ENCODE data around the gene MAPK14. TPM values are rescaled to one million over a fixed set of nuclear protein-coding genes. Genes with fewer than 3 reads are reported as not detected.
"Not testable (repeated sequence)": the region's sequence is repeated elsewhere in the genome, so short reads cannot be mapped to it uniquely, and the experiment has no call there.

The MAPK14 gene
- total and polyA plus RNA-seq, 2 donors (not counting 3 experiments of a cell fraction or from before 2014, with no cell fraction given), result 33.3 to 54.1 TPM

GRCh38 chr6:36033144-36033543, 5.5 kb downstream of the MAPK14 start:
- H3K9me3 ChIP-seq (replicated peaks; ENCODE audit: control insufficient read depth, insufficient read depth, low read length), result not testable (repeated sequence)

DNA sequence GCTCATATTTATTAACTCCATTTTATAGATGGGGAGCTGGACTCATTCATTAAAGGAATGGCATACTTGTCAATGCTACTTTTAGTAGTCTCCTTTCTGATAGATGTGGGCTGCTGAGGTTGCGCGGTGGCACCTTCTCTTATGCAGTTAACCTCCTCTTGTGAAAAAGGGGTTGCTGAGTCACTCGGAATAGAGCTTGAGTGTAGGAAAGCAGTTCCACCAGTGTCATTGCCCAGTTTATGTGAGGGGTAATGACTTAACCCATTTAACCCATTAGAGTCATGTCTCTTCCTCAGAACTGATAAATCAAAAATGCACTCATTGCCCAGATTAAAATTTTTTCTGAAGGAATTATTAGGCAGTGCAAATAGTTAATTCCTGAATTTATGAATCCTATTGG, 6.3 kb downstream of the MAPK14 start:
- no peak overlapping the region for H3K27ac ChIP-seq (ENCODE audit: insufficient read depth, low read depth, low read length)
- TF ChIP-seq FOS (IDR thresholded peaks at IDR 0.05; ENCODE audit: borderline replicate concordance, insufficient read depth, low read length) (no peak), JUN (IDR thresholded peaks at IDR 0.05; ENCODE audit: borderline replicate concordance, insufficient read depth, insufficient read length, low read depth) (no peak), POLR2A (IDR thresholded peaks at IDR 0.05; ENCODE audit: low read depth, low read length) (no peak), MYC (IDR thresholded peaks at IDR 0.05; ENCODE audit: low read depth, low read length) (no peak), GATA2 (IDR thresholded peaks at IDR 0.05; ENCODE audit: insufficient read depth, insufficient read length, low read depth, low read length) (no peak), POLR2AphosphoS5 (IDR thresholded peaks at IDR 0.05; ENCODE audit: insufficient read depth, low read depth, low read length) (no peak), CTCF (IDR thresholded peaks at IDR 0.05; ENCODE audit: extremely low read depth in 1 of 2, insufficient read depth in 1 of 2, low read depth in 1 of 2, low read length in 2 of 2) (no peak), EZH2 (IDR thresholded peaks at IDR 0.05; ENCODE audit: borderline replicate concordance, low read depth, low read length, severe bottlenecking) (no peak)
- TF ChIP-seq, protein P1, sequence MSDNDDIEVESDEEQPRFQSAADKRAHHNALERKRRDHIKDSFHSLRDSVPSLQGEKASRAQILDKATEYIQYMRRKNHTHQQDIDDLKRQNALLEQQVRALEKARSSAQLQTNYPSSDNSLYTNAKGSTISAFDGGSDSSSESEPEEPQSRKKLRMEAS (IDR thresholded peaks at IDR 0.05; ENCODE audit: insufficient read depth, insufficient read length), result no peak
- peaks cover 10% of the 10 kb centered on the region for H3K4me1 ChIP-seq (ENCODE audit: control insufficient read depth, extremely low read depth, insufficient read depth, low read length)
- DNase-seq (ENCODE audit: low read depth, low spot score) (no peak), FAIRE-seq (no peak)
- H4K20me1 ChIP-seq (replicated peaks; ENCODE audit: control insufficient read depth, extremely low read depth, insufficient read depth, low read length), result peaks cover 7% of the 10 kb centered on the region
- no peak overlapping the region for H3K9ac ChIP-seq (replicated peaks; ENCODE audit: extremely low read depth, insufficient read depth, low read length)
- H3K4me2 ChIP-seq (ENCODE audit: insufficient read depth, low read length), result no peak overlapping the region
- intact Hi-C loops (cut with micrococcal nuclease), result no loop called here
- ChIA-PET CTCF (interaction anchor here (1.2 to 1.8 kb wide), 2 partner anchors 61 to 88 kb away, joined by 3 to 8 read pairs; no protein-coding TSS in a partner anchor), POLR2A (interaction anchor here (0.7 kb wide), 1 partner anchor 13 kb away, joined by 3 read pairs; no protein-coding TSS in a partner anchor)
- no TSS peak for BruUV-seq (replicated peaks)
- H3K4me3 ChIP-seq (replicated peaks in 1 of 3; ENCODE audit: insufficient read depth in 1 of 3, low read depth in 1 of 3, low read length in 3 of 3), result no peak overlapping the region
- no peaks in the 10 kb centered on the region for H3K27me3 ChIP-seq (ENCODE audit: control insufficient read depth in 2 of 2, insufficient read depth in 2 of 2, low read length in 2 of 2)
- H3K79me2 ChIP-seq (ENCODE audit: control insufficient read depth, insufficient read depth, low read length), result peaks cover 95% of the 10 kb centered on the region
- no peaks in the 10 kb centered on the region for H3K9me1 ChIP-seq (replicated peaks; ENCODE audit: control insufficient read depth, extremely low read depth, insufficient read depth, low read length)
- H2AFZ ChIP-seq (ENCODE audit: low read depth, low read length), result no peak overlapping the region
- no peaks in the 10 kb centered on the region for H3K36me3 ChIP-seq (ENCODE audit: control insufficient read depth in 2 of 2, extremely low read depth in 1 of 2, insufficient read depth in 2 of 2, low read length in 2 of 2)
- no peaks in the 10 kb centered on the region for H3K9me3 ChIP-seq (replicated peaks; ENCODE audit: control insufficient read depth, insufficient read depth, low read length)
- dilution Hi-C loops (cut with MboI; ENCODE audit: extremely low pct_ligation_motif_present, low sequenced_read_pairs), result no loop called here

More at GRCh38 chr6:36033144-36033543, 5.5 kb downstream of the MAPK14 start:
- BruUV-seq (replicated peaks); H3K27ac ChIP-seq (ENCODE audit: insufficient read depth, low read depth, low read length); dilution Hi-C loops (cut with MboI; ENCODE audit: extremely low pct_ligation_motif_present, low sequenced_read_pairs); H4K20me1 ChIP-seq (replicated peaks; ENCODE audit: control insufficient read depth, extremely low read depth, insufficient read depth, low read length); H3K4me1 ChIP-seq (ENCODE audit: control insufficient read depth, extremely low read depth, insufficient read depth, low read length); H3K4me3 ChIP-seq (replicated peaks in 1 of 3; ENCODE audit: insufficient read depth in 1 of 3, low read depth in 1 of 3, low read length in 3 of 3); H3K36me3 ChIP-seq (ENCODE audit: control insufficient read depth in 2 of 2, extremely low read depth in 1 of 2, insufficient read depth in 2 of 2, low read length in 2 of 2); H2AFZ ChIP-seq (ENCODE audit: low read depth, low read length); H3K4me2 ChIP-seq (ENCODE audit: insufficient read depth, low read length); H3K27me3 ChIP-seq (ENCODE audit: control insufficient read depth in 2 of 2, insufficient read depth in 2 of 2, low read length in 2 of 2); DNase-seq (ENCODE audit: low read depth, low spot score); H3K9me1 ChIP-seq (replicated peaks; ENCODE audit: control insufficient read depth, extremely low read depth, insufficient read depth, low read length); POLR2A ChIA-PET; FAIRE-seq; intact Hi-C loops (cut with micrococcal nuclease); H3K9ac ChIP-seq (replicated peaks; ENCODE audit: extremely low read depth, insufficient read depth, low read length): not testable (repeated sequence)
- peaks cover 92% of the 10 kb centered on the region for H3K79me2 ChIP-seq (ENCODE audit: control insufficient read depth, insufficient read depth, low read length)
- CTCF ChIA-PET, result interaction anchor here (0.8 to 1.8 kb wide), 3 partner anchors 10 to 88 kb away, joined by 3 to 8 read pairs (median 3); no protein-coding TSS in a partner anchor
